HEK293T (cell line): Measurements from ENCODE around the gene TDRD12.

Experiments used
- ARNT ChIP-seq: fragments of 450-650 bp; IDR thresholded peaks from 2 replicates; pipeline ENCODE4 v1.6.1; 2017; ENCODE audit warnings: mild to moderate bottlenecking
- BHLHE40 ChIP-seq: fragments of 450-650 bp; IDR thresholded peaks from 2 replicates; pipeline ENCODE4 v1.6.1; 2016; ENCODE audit warnings: mild to moderate bottlenecking, moderate library complexity, borderline replicate concordance
- CTBP1 ChIP-seq: fragments of 450-650 bp; IDR thresholded peaks from 2 replicates; pipeline ENCODE4 v1.6.1; 2016; ENCODE audit warnings: borderline replicate concordance
- ELF4 ChIP-seq: fragments of 450-650 bp; IDR thresholded peaks from 2 replicates; pipeline ENCODE4 v1.6.1; 2017; ENCODE audit warnings: antibody characterized with exemption
- FOXA1 ChIP-seq: fragments of 450-650 bp; IDR thresholded peaks from 2 replicates; pipeline ENCODE4 v1.6.1; 2016; ENCODE audit warnings: mild to moderate bottlenecking
- FOXK2 ChIP-seq: fragments of 450-650 bp; IDR thresholded peaks from 2 replicates; pipeline ENCODE4 v1.6.1; 2016; ENCODE audit warnings: mild to moderate bottlenecking
- FOXM1 ChIP-seq: fragments of 450-650 bp; IDR thresholded peaks from 2 replicates; pipeline ENCODE4 v1.6.1; 2017; ENCODE audit warnings: mild to moderate bottlenecking, borderline replicate concordance
- HDGF ChIP-seq: fragments of 450-650 bp; IDR thresholded peaks from 2 replicates; pipeline ENCODE4 v1.6.1; 2017; ENCODE audit warnings: antibody characterized with exemption, borderline replicate concordance
- LEF1 ChIP-seq: fragments of 450-650 bp; IDR thresholded peaks from 2 replicates; pipeline ENCODE4 v1.6.1; 2017; ENCODE audit warnings: mild to moderate bottlenecking, borderline replicate concordance
- SP1 ChIP-seq: fragments of 450-650 bp; IDR thresholded peaks from 2 replicates; pipeline ENCODE4 v1.6.1; 2017
- SUZ12 ChIP-seq: fragments of 450-650 bp; IDR thresholded peaks from 2 replicates; pipeline ENCODE4 v1.6.1; 2016; ENCODE audit warnings: mild to moderate bottlenecking
- TARDBP ChIP-seq: fragments of 450-650 bp; IDR thresholded peaks from 2 replicates; pipeline ENCODE4 v1.6.1; 2016
- TF ChIP-seq, protein P1 (sequence below): fragments of 450-650 bp; IDR thresholded peaks from 2 replicates; pipeline ENCODE4 v1.6.1; 2016

DNA sequence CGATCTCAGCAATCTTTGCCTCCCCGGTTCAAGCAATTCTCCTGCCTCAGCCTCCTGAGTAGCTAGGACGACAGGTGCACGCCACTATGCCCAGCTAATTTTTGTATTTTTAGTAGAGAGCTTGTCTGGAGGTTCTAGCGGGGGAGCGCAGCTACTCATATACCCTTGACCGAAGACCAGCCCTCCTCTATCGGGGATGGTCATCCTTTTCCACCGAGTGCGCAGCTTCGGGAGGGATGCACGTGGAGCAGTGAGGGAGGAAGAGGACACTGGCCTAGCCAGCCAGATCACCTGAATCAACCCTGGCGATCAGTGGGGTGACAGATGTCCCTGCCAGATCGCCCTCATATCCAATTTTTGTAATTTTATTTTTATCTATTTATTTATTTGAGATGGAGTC, 143.2 kb downstream of the TDRD12 start:
- TF ChIP-seq HDGF, result no peak
- no peak for TF ChIP-seq SP1
- no peak for TF ChIP-seq SUZ12
- TF ChIP-seq LEF1, result no peak
- no peak for TF ChIP-seq ARNT
- TF ChIP-seq FOXK2, result no peak
- TF ChIP-seq FOXA1, result no peak
- TF ChIP-seq FOXM1, result no peak
- TF ChIP-seq TARDBP, result no peak
- no peak for TF ChIP-seq CTBP1
- TF ChIP-seq, protein P1, sequence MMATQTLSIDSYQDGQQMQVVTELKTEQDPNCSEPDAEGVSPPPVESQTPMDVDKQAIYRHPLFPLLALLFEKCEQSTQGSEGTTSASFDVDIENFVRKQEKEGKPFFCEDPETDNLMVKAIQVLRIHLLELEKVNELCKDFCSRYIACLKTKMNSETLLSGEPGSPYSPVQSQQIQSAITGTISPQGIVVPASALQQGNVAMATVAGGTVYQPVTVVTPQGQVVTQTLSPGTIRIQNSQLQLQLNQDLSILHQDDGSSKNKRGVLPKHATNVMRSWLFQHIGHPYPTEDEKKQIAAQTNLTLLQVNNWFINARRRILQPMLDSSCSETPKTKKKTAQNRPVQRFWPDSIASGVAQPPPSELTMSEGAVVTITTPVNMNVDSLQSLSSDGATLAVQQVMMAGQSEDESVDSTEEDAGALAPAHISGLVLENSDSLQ, result no peak
- TF ChIP-seq ELF4, result no peak
- no peak for TF ChIP-seq BHLHE40
